GM23338 (cell line): ENCODE data around the gene CLHC1. TPM values are rescaled to one million over a fixed set of nuclear protein-coding genes. Genes with fewer than 3 reads are reported as not detected.
A peak's percentile ranks its signal among the peaks of the same experiment; 100 is the strongest.

Experiments
- ATAC-seq: fragments of 200-7000 bp; cut with Tn5 transposase; 3 replicates; pipeline ENCODE4 v1.9.1; 2020
- DNase-seq: peaks from one replicate; pipeline ENCODE4 v3.0.0-alpha.2; 2015; ENCODE audit warnings: low spot score
- H2AFZ ChIP-seq: fragments of 200-600 bp; sonication (generic); 2 replicates; pipeline ENCODE4 v1.8.0; 2016; ENCODE audit warnings: antibody characterized with exemption, mild to moderate bottlenecking, moderate library complexity
- H3F3A ChIP-seq: fragments of 200-600 bp; sonication (generic); replicated peaks from 2 replicates; pipeline ENCODE4 v1.8.0; 2017; ENCODE audit warnings: antibody characterized with exemption, mixed run types, low read depth
- H3K27ac ChIP-seq: fragments of 200-600 bp; sonication (generic); 2 replicates; pipeline ENCODE4 v1.6.1; 2016; ENCODE audit warnings: low read depth
- H3K27me3 ChIP-seq: fragments of 200-600 bp; sonication (generic); 2 replicates; pipeline ENCODE4 v1.8.0; 2016; ENCODE audit warnings: mild to moderate bottlenecking, mixed run types, moderate library complexity; ENCODE audit not compliant: insufficient read depth
- H3K36me3 ChIP-seq: fragments of 200-600 bp; sonication (generic); 2 replicates; pipeline ENCODE4 v1.8.0; 2016; ENCODE audit warnings: mild to moderate bottlenecking; ENCODE audit not compliant: insufficient read depth
- H3K4me1 ChIP-seq: fragments of 200-600 bp; sonication (generic); 2 replicates; pipeline ENCODE4 v1.8.0; 2016; ENCODE audit warnings: mild to moderate bottlenecking, moderate library complexity; ENCODE audit not compliant: insufficient read depth
- H3K4me2 ChIP-seq: fragments of 200-600 bp; sonication (generic); 2 replicates; pipeline ENCODE4 v1.7.1; 2017; ENCODE audit warnings: mixed run types
- H3K4me3 ChIP-seq: fragments of 200-600 bp; sonication (generic); 2 replicates; pipeline ENCODE4 v1.6.1; 2016; ENCODE audit warnings: mixed run types
- H3K79me2 ChIP-seq: fragments of 200-600 bp; sonication (generic); replicated peaks from 2 replicates; pipeline ENCODE4 v1.8.0; 2017; ENCODE audit warnings: mild to moderate bottlenecking; ENCODE audit not compliant: insufficient read depth
- H3K9me2 ChIP-seq: fragments of 200-600 bp; sonication (generic); 2 replicates; pipeline ENCODE4 v1.8.0; 2017; ENCODE audit not compliant: insufficient read depth
- H4K20me1 ChIP-seq: fragments of 200-600 bp; sonication (generic); replicated peaks from 2 replicates; pipeline ENCODE4 v1.8.0; 2017; ENCODE audit warnings: mild to moderate bottlenecking; ENCODE audit not compliant: insufficient read depth
- H3K27ac Mint-ChIP-seq: 2 replicates; pipeline ENCODE4 v1.8.0; 2020; ENCODE audit warnings: inconsistent platforms, mild to moderate bottlenecking, moderate library complexity, mixed read lengths
- H3K27me3 Mint-ChIP-seq: 3 replicates; pipeline ENCODE4 v1.8.0; 2022; ENCODE audit warnings: low read depth, mild to moderate bottlenecking, moderate library complexity, mixed read lengths, inconsistent platforms; ENCODE audit not compliant: insufficient read depth, poor library complexity
- H3K36me3 Mint-ChIP-seq: 3 replicates; pipeline ENCODE4 v1.8.0; 2021; ENCODE audit warnings: low read depth, mild to moderate bottlenecking, inconsistent platforms, moderate library complexity, mixed read lengths
- H3K4me1 Mint-ChIP-seq: 3 replicates; pipeline ENCODE4 v1.8.0; 2020; ENCODE audit warnings: mild to moderate bottlenecking, inconsistent platforms, mixed read lengths
- H3K4me3 Mint-ChIP-seq: 3 replicates; pipeline ENCODE4 v1.8.0; 2021; ENCODE audit warnings: moderate library complexity, mild to moderate bottlenecking, inconsistent platforms, mixed read lengths
- H3K9me3 Mint-ChIP-seq: 3 replicates; pipeline ENCODE4 v1.8.0; 2020; ENCODE audit warnings: moderate library complexity, mild to moderate bottlenecking, inconsistent platforms, mixed read lengths
- CREB1 ChIP-seq: fragments of 250-450 bp; sonication (Bioruptor Pico); IDR thresholded peaks from 2 replicates; pipeline ENCODE4 v1.5.0; 2020; ENCODE audit warnings: low read depth, mild to moderate bottlenecking, moderate library complexity
- CTCF ChIP-seq, 2 experiments: fragments of 200-600 bp in 1 of 2; sonication (generic) in 1 of 2; conservative IDR thresholded peaks; 2 replicates each; pipeline versions ENCODE4 v1.5.1 to v1.6.1; 2016 to 2017; ENCODE audit warnings: antibody characterized with exemption in 2 of 2, low read depth in 2 of 2, mild to moderate bottlenecking in 2 of 2, moderate library complexity in 1 of 2
- EZH2 ChIP-seq: fragments of 200-600 bp; sonication (generic); IDR thresholded peaks from one replicate; pipeline ENCODE4 v1.8.0; 2017; ENCODE audit warnings: antibody characterized with exemption, mild to moderate bottlenecking, low read depth; ENCODE audit not compliant: unreplicated experiment
- NANOG ChIP-seq: IDR thresholded peaks from 2 replicates; pipeline ENCODE4 v1.6.1; 2016; ENCODE audit warnings: antibody characterized with exemption, borderline replicate concordance
- REST ChIP-seq: IDR thresholded peaks from one replicate; pipeline ENCODE4 v1.6.1; 2018; ENCODE audit warnings: antibody characterized with exemption; ENCODE audit not compliant: unreplicated experiment
- STAT1 ChIP-seq: IDR thresholded peaks from one replicate; pipeline ENCODE4 v1.6.1; 2016; ENCODE audit warnings: antibody characterized with exemption; ENCODE audit not compliant: unreplicated experiment
- ZNF114 ChIP-seq: fragments of 250-450 bp; sonication (Bioruptor Pico); IDR thresholded peaks from 2 replicates; pipeline ENCODE4 v1.5.0; 2020; ENCODE audit warnings: mild to moderate bottlenecking, moderate library complexity
- ZNF331 ChIP-seq: fragments of 250-450 bp; sonication (Bioruptor Pico); IDR thresholded peaks from 2 replicates; pipeline ENCODE4 v1.5.0; 2020; ENCODE audit warnings: low read depth, mild to moderate bottlenecking, moderate library complexity
- polyA plus RNA-seq: library from polyadenylated mRNA; unstranded; fragments of >200 nt; fragmentation: Nextera tagmentation; extraction: Ambion mirVana; gene quantifications from 2 replicates; pipeline ENCODE4 v1.2.1, GENCODE V29; 2016
- total RNA-seq: library from RNA; depleted of rRNA; stranded (reverse); fragments of >200 nt; shearing (Covaris generic); gene quantifications from 2 replicates; pipeline ENCODE4 v1.2.3, GENCODE V29; 2014

The CLHC1 gene
- total and polyA plus RNA-seq, 2 experiments from 2014 or later: 3.1 to 5.0 TPM

DNA sequence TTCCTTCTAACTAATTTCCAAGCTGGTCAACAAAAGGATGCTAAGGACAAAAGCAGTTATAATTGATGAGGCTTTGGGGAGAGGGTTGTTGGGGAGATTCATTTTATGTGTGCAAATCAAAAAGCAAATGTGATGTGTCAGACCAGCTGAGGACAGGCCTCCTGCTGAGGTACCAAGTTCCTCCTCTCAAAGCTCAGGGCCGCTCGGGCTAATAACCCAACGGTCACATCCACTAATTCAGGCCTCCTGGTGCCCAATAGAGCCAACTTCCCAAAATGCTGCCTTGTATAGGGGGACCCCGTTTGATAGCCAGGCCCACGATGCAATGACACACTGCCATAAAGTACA lies 93.2 kb downstream of the CLHC1 start (continued):
- TF ChIP-seq EZH2 (no peak), ZNF331 (CRISPR knock-in tag) (no peak), CREB1 (CRISPR knock-in tag) (no peak), NANOG (no peak), REST (no peak), ZNF114 (CRISPR knock-in tag) (no peak)

GRCh38 chr2:55138014-55138881 lies 93.8 kb downstream of the CLHC1 start:
- H3K36me3 ChIP-seq: no peaks in the 10 kb centered on the region
- H3K4me3 ChIP-seq: no peak overlapping the region
- ATAC-seq (no peak), DNase-seq (no peak)
- Mint-ChIP-seq H3K27me3 (peaks cover 20% of the 10 kb centered on the region), H3K27ac (no peak overlapping the region), H3K9me3 (no peaks in the 10 kb centered on the region), H3K36me3 (no peaks in the 10 kb centered on the region), H3K4me1 (peaks cover 58% of the 10 kb centered on the region), H3K4me3 (no peak overlapping the region)
- H3F3A ChIP-seq: 0 out of 2 replicates have a peak, but pooled peaks cover 2% of the 10 kb centered on the region
- peaks cover 30% of the 10 kb centered on the region for H3K4me1 ChIP-seq
- 0 out of 2 replicates have a peak overlapping the region, but pooled peaks have one; percentile 15 for H3K4me2 ChIP-seq
- H4K20me1 ChIP-seq: no peaks in the 10 kb centered on the region
- no peaks in the 10 kb centered on the region for H3K79me2 ChIP-seq
- H3K27ac ChIP-seq: no peak overlapping the region
- H3K9me2 ChIP-seq: peaks cover 7% of the 10 kb centered on the region; the same call in 1 of the 2 replicates
- peak overlapping the region; percentile 60; the same call in 1 of the 2 replicates for H2AFZ ChIP-seq
- H3K27me3 ChIP-seq: no peaks in the 10 kb centered on the region
- TF ChIP-seq STAT1 (no peak), ZNF331 (CRISPR knock-in tag) (no peak), NANOG (no peak), REST (no peak), CREB1 (CRISPR knock-in tag) (no peak), CTCF (conservative IDR thresholded peaks at IDR 0.05; ENCODE audit: low read depth in 2 of 2) (no peak), ZNF114 (CRISPR knock-in tag) (no peak)
